GM06990 (cell line): ENCODE results near the gene PPM1F.

ENCODE experiments used
- DNase-seq: peaks from one replicate; pipeline ENCODE4 v3.0.0-alpha.2; 2011; ENCODE audit not compliant: insufficient read length; ENCODE audit errors: extremely low read depth
- H3K27me3 ChIP-seq: replicated peaks from 2 replicates; pipeline ENCODE4 v1.6.0; 2011; ENCODE audit warnings: low read length; ENCODE audit not compliant: control insufficient read depth, insufficient read depth
- H3K36me3 ChIP-seq: 2 replicates; pipeline ENCODE4 v1.5.1; 2011; ENCODE audit warnings: low read length; ENCODE audit not compliant: control insufficient read depth, insufficient read depth
- H3K4me3 ChIP-seq: replicated peaks from 2 replicates; pipeline ENCODE4 v1.5.1; 2011; ENCODE audit warnings: low read depth, mild to moderate bottlenecking, control low read depth, low read length
- TF ChIP-seq, protein P1 (sequence below): IDR thresholded peaks from 2 replicates; pipeline ENCODE4 v1.5.1; 2011; ENCODE audit warnings: low read length, control low read depth, mild to moderate bottlenecking, inconsistent platforms; ENCODE audit not compliant: insufficient read depth, poor library complexity, severe bottlenecking

Gene PPM1F

DNA sequence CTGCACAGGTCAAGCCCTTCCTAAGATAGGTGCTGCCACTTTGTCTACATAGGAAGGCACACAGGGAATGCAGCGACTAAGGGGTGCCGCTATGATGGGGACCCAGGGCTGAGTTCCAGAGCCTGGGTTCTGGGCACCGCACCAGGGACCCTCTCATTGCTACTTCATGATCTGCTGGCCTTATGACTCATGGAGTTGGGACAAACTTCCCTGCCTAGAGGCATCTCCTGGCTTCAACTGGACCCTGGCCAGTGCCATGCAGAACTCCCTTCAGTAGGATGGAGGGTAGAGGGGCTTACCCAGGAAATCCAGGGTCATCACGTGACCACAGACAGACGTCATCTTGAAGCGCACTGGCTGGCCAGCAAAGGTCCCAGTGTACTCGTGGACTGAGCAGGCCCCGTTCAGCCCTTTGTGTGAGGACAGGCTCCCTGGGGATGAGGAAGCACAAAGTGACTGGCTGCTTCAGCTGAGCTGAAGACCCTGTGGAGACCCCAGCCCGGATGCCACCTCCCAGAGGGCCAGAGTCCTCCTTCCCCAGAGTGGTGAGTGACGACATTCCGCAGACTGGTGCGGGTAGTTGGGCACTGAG lies 21.5 kb upstream of the PPM1F start:
- no peak overlapping the region for H3K4me3 ChIP-seq
- H3K36me3 ChIP-seq = peaks cover 40% of the 10 kb centered on the region
- H3K27me3 ChIP-seq = no peaks in the 10 kb centered on the region
- DNase-seq = no peak
- TF ChIP-seq, protein P1, sequence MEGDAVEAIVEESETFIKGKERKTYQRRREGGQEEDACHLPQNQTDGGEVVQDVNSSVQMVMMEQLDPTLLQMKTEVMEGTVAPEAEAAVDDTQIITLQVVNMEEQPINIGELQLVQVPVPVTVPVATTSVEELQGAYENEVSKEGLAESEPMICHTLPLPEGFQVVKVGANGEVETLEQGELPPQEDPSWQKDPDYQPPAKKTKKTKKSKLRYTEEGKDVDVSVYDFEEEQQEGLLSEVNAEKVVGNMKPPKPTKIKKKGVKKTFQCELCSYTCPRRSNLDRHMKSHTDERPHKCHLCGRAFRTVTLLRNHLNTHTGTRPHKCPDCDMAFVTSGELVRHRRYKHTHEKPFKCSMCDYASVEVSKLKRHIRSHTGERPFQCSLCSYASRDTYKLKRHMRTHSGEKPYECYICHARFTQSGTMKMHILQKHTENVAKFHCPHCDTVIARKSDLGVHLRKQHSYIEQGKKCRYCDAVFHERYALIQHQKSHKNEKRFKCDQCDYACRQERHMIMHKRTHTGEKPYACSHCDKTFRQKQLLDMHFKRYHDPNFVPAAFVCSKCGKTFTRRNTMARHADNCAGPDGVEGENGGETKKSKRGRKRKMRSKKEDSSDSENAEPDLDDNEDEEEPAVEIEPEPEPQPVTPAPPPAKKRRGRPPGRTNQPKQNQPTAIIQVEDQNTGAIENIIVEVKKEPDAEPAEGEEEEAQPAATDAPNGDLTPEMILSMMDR = no peak

DNA sequence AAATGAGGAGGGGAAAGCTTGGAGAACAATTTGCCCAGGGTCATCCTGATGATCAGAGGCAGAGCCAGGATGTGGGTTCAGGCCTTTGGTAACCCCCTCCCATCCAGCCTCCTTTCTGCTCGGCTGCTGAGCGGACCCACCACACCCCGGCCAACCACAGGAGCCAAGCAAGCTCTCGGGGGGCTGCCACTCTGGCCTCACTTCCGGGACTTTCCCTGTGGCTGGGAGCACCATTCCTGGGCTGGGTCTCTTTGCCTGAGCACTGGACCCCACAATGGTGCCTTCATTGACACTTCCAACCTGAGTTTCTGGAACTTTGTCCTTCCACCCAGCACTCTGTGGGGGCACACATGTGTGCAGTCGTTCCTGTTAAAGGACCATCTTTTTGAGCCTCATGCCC lies 20.2 kb upstream of the PPM1F start:
- peaks cover 43% of the 10 kb centered on the region for H3K36me3 ChIP-seq
- H3K4me3 ChIP-seq = no peak overlapping the region
- no peaks in the 10 kb centered on the region for H3K27me3 ChIP-seq
- no peak for DNase-seq
- TF ChIP-seq, protein P1 = no peak

DNA sequence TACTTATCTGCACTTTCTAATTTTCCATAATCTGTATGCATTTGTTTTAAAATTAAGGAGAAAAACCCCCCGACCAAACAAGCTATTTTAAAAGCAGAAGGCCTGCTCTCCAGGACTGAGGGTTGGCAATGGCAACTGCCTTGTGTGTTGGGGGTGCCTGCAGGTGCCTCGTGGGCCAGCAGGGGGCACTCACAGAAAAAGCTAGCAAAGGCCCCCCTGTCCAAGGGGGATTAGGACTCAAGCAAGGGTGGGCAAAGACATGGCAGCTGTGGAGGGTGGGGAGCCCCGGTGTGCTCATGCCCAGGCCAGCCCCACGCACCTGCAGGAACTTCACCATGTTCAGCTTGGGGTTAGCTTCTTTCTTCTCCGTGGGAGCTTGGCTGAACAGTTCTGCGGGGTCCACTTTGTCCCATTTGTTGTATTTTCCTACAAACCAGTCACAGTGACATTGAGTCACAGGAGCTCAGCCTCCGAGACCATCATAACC lies 19.7 kb upstream of the PPM1F start:
- TF ChIP-seq, protein P1 = peak; percentile 97
- H3K36me3 ChIP-seq = peaks cover 46% of the 10 kb centered on the region
- H3K27me3 ChIP-seq = no peaks in the 10 kb centered on the region
- H3K4me3 ChIP-seq = no peak overlapping the region
- DNase-seq = peak; percentile 47

DNA sequence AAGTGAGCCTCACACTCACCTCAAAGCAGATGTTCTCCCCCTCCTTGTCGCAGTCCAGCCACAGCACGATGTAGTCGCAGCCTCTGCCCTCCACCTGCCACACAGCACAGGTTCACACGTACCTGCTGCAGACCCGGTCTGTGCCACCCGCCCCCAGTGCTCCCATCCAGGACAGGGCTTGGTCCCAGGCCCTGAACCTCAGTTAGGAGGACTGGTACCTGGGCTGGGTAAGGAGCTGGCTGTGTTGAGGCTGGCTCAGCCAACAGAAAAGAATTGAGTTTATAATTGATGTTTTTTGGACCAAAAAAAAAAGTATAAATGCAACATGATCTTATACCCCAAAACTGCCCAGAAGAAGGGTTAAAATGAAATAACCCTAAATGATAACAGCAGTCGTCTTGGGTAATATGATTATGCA lies 19.2 kb upstream of the PPM1F start:
- TF ChIP-seq, protein P1 = no peak
- H3K36me3 ChIP-seq = peaks cover 47% of the 10 kb centered on the region
- H3K4me3 ChIP-seq = no peak overlapping the region
- H3K27me3 ChIP-seq = no peaks in the 10 kb centered on the region
- DNase-seq = no peak

DNA sequence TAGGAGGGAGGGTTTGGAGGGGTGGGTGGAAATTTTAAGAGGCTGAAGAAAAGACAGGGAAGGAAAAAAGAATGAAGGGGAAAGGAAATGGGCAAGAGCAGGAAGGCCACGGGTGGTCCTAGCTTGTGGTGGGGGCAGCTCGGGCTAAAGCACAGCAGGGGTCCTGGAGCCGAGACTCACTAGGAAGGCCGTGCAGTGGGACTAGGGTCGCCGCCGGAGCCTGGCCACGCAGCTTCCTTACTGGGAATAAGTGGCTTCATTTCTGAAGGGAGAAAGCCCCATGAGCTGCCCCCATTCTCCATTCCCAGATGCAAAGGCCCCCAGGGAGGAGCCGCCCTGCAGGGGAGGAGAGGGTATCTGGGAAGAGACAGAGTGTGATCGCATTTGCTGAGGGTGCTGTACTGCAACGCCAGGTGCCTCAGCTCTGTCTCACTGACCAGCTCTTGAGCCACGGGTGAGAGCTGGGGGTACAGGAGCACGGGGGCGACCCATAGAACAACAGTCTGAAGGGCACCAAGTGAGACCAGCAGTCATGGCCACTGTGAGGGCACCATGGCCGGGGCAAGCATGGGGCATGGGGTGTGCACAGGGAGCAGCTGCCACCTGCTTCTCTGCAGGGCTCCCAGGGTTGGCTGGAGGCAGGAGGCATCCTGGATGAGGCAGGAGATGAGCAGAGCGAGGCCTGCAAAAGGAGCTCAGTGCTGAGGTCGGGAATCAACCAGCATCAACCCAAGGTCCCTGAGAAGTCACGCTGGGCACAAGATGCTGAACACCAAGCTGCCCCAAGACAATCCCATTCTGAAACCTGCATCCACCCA lies 18.4 kb upstream of the PPM1F start:
- no peaks in the 10 kb centered on the region for H3K27me3 ChIP-seq
- peaks cover 48% of the 10 kb centered on the region for H3K36me3 ChIP-seq
- DNase-seq = no peak

More for the DNA sequence above, 18.4 kb upstream of the PPM1F start:
- H3K4me3 ChIP-seq = no peak overlapping the region
- TF ChIP-seq, protein P1 = no peak
